Peyer's patch (tissue), 4 donors: ENCODE measurements around the gene PPFIA3.

ENCODE experiments used
- CTCF ChIP-seq, 6 experiments: fragments of 450-650 bp in 4 of 6; fragments of 200-600 bp in 2 of 6; sonication (generic) in 1 of 6; IDR thresholded peaks; one replicate each; pipeline ENCODE4 v1.5.1; 2017 to 2019; ENCODE audit warnings: antibody characterized with exemption in 6 of 6, mild to moderate bottlenecking in 3 of 6, moderate library complexity in 1 of 6
- POLR2A ChIP-seq, 2 donors: fragments of 450-650 bp; IDR thresholded peaks; one replicate each; pipeline ENCODE4 v1.5.1; 2017; ENCODE audit warnings: antibody characterized with exemption in 2 of 2, mild to moderate bottlenecking in 2 of 2, moderate library complexity in 2 of 2

- TF ChIP-seq CTCF (IDR thresholded peaks at IDR 0.05) (no peak), POLR2A (IDR thresholded peaks at IDR 0.05) (no peak)
Observed at GRCh38 chr19:49141352-49141751, 22.0 kb downstream of the PPFIA3 start.
